ENCODE data around the gene DYNC1H1.

DYNC1H1 gene

DNA sequence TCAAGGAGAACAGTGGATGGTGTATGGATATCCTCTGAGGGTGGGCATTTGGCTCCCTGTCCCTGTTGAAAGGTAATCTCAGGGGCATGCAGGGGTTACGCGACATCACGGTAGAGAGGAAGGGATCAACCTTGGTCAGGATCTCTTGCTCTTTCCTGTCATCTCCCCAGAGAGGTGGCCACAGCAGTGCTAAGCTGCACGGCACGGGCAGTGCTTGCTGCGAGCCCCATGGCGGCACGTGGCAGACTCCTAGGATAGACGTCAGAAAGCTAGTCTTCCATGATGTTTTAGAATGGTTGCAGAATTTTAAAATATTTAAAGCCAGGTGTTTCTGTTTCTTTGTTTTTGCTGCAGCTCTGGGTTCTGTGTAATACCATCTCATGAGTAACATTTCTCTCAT is 41.0 kb downstream of the DYNC1H1 start:
- no peak for DNase-seq

- no peak for DNase-seq
Observed at GRCh38 chr14:102007916-102008418, 43.6 kb downstream of the DYNC1H1 start.

DNA sequence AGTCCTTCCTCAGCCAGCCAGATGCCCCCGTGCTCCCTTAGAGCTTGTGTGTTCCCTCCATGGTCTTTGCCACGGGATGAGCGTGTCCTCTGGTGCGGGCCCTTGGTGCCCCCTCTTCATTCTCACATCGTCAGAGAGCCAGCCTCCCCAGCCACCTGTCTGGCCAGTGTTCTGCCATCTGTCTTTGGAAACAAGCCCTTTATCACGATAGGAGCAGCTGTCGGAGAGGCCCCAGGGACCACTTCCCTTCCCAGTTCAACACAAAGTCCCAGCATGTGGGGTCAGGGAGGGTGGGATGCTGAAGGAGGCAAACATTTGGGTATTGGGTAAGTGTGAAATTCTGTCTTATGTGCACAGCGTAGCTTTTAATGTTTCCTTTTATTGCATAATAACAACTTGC is 44.5 kb downstream of the DYNC1H1 start:
- no peak for DNase-seq

GRCh38 chr14:102011631-102012030 is 47.3 kb downstream of the DYNC1H1 start:
- no peak for DNase-seq

DNA sequence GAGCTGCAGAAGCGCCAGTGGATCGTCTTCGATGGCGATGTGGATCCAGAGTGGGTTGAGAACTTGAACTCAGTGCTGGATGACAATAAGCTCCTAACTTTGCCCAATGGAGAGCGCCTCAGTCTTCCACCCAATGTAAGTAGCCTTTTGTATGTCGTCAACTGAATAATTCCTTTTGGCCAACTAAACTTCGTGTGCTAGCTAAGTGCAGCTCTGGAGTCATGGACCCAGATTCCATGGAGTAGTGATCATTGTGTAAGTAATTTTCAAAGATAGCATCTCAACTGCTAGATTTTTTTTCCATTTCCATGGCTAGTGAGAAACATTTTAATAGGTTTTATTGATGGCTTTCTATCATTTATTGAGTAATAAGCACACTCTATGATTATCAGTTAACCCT is 48.0 kb downstream of the DYNC1H1 start:
- no peak for DNase-seq

DNA sequence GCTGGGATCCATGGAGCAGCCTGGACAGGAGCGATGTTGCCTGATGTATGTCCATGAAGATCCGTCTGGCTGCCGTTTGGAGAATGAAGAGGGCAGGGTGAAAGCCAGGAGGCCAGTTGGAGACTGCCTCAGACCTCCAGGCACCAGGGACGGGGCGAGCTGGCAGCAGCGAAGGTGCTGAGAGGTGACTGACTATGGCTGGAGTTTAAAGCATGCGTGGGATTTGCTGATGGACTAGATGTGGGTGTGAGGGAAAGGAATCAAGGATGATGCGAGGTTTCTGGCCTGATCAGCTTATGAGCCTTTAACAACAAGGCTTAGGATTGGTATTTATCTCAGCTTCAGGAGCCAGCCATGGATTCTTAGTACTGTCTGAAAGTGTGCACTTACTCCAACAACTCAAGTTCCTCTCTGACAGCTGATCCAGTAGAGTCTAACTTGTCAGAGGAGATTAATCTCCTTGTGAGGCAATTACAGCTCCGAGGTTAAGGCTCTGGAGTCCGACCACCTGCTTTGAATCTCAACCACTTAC is 49.4 kb downstream of the DYNC1H1 start:
- no peak for DNase-seq

DNA sequence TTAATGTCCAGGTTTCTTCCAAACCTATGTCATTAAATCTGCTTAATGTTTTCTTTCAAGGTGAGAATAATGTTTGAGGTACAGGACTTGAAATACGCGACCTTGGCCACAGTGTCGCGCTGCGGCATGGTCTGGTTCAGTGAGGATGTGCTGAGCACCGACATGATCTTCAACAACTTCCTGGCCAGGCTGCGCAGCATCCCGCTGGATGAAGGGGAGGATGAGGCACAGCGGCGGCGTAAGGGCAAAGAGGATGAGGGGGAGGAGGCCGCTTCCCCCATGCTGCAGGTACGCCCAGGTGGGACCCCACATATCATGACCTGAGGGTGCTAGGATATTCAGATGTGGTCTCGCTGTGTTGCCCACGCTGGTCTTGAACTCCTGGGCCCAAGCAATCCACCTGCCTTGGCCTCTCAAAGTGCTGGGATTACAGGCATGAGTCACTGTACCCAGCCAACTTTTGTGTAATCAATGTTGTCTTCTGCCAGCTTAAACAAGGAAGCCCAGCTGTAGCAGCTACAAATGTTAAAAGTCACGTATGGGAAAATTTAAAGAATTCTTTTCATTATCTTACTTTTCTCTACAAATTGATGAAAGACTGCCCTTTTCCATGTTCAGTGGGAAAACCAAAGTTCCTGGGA is 50.8 kb downstream of the DYNC1H1 start:
- no peak for DNase-seq

DNA sequence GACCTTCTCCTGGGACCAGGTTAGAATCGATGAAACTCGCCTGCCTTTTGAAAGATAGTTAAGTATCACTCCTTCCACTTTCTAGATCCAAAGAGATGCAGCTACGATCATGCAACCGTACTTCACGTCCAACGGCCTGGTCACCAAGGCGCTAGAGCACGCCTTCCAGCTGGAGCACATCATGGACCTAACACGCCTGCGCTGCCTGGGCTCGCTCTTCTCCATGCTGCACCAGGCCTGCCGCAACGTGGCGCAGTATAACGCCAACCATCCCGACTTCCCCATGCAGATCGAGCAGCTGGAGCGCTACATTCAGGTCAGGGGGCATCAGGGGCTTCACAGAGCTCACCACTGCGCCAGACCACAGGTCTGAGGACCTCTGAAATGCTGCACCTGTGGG is 51.4 kb downstream of the DYNC1H1 start:
- DNase-seq: no peak

DNA sequence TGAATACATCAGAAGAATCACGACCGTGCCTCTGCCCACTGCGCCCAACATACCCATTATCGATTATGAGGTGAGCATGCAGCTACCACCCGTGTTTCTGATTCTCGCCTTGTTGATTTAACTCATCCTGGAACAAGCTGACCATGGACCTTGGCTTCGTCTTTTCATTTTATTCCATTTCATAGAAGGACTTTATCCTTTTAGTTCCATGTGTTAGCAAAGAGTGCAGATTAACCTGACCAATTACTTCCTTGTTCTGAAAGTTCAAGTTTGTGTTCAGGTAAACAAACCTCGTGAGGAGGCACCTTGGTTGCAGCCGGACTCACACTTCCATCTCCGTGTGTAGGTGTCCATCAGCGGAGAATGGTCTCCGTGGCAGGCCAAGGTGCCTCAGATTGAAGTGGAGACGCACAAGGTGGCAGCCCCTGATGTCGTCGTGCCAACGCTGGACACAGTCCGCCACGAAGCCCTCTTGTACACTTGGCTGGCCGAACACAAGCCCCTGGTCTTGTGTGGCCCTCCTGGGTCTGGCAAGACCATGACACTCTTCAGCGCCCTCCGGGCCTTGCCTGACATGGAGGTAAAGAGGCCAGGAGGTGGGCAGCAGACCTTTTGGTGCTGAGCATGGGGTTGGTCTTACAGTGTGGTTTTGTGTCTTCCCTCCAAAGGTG is 52.2 kb downstream of the DYNC1H1 start:
- no peak for DNase-seq

DNA sequence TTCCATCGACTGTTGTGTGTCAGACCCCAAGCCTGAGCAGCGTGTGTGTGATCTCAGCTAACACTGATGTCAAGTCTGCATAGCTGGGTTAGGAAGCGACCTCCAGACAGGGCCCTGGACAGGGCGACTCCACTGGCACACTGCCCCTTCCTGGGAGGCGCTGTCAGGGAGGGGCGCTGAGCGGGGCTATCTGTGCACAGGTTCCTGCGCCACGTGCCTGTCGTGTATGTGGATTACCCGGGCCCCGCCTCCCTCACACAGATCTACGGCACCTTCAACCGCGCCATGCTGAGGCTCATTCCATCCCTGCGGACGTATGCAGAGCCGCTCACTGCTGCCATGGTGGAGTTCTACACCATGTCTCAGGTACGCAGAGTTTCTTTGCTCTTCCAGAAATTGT is 53.9 kb downstream of the DYNC1H1 start:
- no peak for DNase-seq

- DNase-seq: no peak
Observed at GRCh38 chr14:102019006-102019540, 54.7 kb downstream of the DYNC1H1 start.

DNA sequence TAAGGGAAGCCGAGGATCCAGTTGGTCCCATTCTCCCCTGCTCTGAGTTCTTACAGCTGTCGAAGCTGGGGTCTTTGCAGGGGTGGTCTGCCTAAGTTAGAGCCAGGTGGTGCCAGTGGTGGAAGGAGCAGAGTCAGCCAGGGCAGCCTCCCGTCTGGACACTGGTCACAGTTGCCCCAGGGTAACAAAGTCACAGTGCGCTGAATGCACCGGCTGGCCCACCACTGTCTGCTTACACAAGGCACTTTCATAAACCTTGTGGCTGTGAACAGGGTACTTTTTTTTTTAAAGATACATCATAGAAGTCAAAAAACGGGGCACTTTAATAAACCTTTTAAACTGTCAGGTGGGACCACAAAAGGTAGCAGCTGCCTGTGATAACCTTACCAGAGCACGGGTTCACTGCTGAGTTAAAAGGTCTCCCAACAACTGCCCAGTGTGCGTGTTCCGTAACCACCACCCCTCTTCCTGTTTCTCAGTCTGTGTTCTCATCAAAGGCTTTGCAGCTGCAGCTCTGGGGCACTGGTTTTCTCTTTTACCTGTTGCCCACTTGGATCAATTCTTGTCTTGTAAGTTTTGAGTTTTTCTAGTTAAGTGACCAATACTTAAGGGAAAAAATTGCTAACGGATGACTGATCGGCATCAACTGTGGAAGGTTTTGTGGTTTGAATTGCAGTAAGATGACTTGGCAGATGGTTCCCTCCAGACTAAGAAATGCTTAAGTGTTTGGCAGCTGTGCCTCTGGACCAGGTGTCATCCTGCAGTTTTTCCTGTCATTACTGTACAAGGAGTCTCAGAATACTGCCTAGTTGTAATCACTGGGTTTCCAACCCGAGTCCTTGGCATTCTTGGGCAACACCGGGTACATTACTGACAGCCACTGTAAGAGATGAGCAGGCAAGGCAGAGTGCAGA is 55.9 kb downstream of the DYNC1H1 start:
- no peak for DNase-seq

DNA sequence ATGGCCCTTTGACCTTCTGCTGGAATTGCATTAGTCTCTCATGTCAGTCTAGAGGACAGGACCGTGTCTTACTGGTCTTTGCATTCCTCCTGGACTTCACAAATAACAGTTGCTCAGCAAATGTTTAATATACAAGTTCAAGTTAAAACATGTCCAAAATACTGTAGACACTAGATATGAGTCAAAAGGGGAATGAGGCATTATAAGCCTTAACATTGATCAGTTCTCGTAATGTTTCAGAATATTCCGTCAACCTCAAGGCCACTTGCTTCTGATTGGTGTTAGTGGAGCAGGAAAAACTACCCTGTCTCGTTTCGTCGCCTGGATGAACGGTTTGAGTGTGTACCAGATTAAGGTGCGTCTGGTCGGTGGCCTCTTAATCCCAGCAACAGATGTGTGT is 62.6 kb downstream of the DYNC1H1 start:
- no peak for DNase-seq

- DNase-seq: no peak
Observed at GRCh38 chr14:102027951-102028350, 63.6 kb downstream of the DYNC1H1 start.

DNA sequence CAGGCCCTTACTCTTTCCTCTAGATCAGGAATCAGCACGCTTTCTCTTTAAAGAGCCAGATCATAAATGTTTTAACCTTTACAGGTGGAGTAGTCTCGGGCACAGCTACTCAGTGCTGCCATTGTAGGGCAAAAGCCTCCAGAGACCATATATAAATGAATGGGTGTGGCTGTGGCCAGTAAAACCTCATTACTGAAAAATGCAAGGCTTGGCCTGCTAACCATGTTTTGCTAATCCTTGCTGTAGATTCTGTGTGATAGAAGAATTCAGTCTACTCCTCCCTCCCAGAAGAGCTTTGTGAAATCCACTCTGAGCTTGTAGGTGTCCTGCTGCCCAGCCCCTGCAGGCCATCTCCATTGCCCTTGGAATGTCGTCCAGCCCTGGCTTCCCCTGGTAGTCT is 64.4 kb downstream of the DYNC1H1 start:
- no peak for DNase-seq

- DNase-seq: no peak
Observed at GRCh38 chr14:102029956-102030355, 65.6 kb downstream of the DYNC1H1 start.

- DNase-seq: no peak
Observed at GRCh38 chr14:102033241-102033640, 68.9 kb downstream of the DYNC1H1 start.

- DNase-seq: no peak
Observed at GRCh38 chr14:102034301-102034700, 69.9 kb downstream of the DYNC1H1 start.

- DNase-seq: no peak
Observed at GRCh38 chr14:102035914-102036313, 71.5 kb downstream of the DYNC1H1 start.

GRCh38 chr14:102037686-102038085 is 73.3 kb downstream of the DYNC1H1 start:
- no peak for DNase-seq

DNA sequence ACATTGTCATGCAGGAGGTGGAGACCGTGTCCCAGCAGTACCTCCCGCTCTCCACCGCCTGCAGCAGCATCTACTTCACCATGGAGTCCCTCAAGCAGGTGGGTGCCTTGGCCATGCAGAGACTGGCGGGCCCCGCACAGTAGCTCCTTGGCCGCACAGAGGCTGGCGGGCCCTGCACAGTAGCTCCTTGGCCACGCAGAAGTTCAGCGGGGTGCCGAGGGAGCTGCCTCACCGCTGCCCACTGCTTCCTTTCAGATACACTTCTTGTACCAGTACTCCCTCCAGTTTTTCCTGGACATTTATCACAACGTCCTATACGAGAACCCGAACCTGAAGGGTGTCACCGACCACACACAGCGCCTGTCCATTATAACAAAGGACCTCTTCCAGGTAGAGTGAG is 74.8 kb downstream of the DYNC1H1 start:
- DNase-seq: no peak

- no peak for DNase-seq
Observed at GRCh38 chr14:102040153-102040552, 75.8 kb downstream of the DYNC1H1 start.

- DNase-seq: no peak
Observed at GRCh38 chr14:102042699-102043098, 78.3 kb downstream of the DYNC1H1 start.
